Renal cortex interstitium (tissue), 15 donors: Measurements from ENCODE around the gene TNNC2. TPM values are rescaled to one million over a fixed set of nuclear protein-coding genes. Genes with fewer than 3 reads are reported as not detected.
A peak's percentile ranks its signal among the peaks of the same experiment; 100 is the strongest.
"Not testable (repeated sequence)": the region's sequence is repeated elsewhere in the genome, so short reads cannot be mapped to it uniquely, and the experiment has no call there.

Experiments
- DNase-seq, 11 donors: peaks; one replicate each; pipeline ENCODE4 v3.0.0-alpha.2; 2013; ENCODE audit warnings: low read depth in 9 of 11, low spot score in 4 of 11; ENCODE audit errors: extremely low read depth in 1 of 11
- long read RNA-seq, 16 experiments: transcript quantifications; one replicate each; lab custom pipeline, GENCODE V29; 2026
- polyA plus RNA-seq, 3 donors: library from polyadenylated mRNA; unstranded; fragments of 120-200 nt; gene quantifications; one replicate each; pipeline ENCODE4 v1.2.1, GENCODE V29; 2013; ENCODE audit not compliant: insufficient read length in 3 of 3

TNNC2 gene
- polyA plus RNA-seq, result 1 to 10 TPM in 1 of 3 donors, under 1 TPM in 2; 0.50 to 2.5 (median 0.50) TPM
- long read RNA-seq, donor 1, result 0 reads
- long read RNA-seq, donor 2, result 0 reads
- long read RNA-seq, donor 3, result 0 reads
- long read RNA-seq, donor 4, transcript TNNC2-201 (6 exons, 710 nt), result major isoform, 13 of 19 reads
- long read RNA-seq, donor 4, partial matches to known transcripts, result 6 of 19 reads
- long read RNA-seq, donor 4, other reads (novel, unspliced or antisense), result 0 of 19 reads
- long read RNA-seq, donor 5, transcript TNNC2-201 (6 exons, 710 nt), result major isoform, 11 of 18 reads
- long read RNA-seq, donor 5, partial matches to known transcripts, result 7 of 18 reads
- long read RNA-seq, donor 5, other reads (novel, unspliced or antisense), result 0 of 18 reads
- long read RNA-seq, donor 6, result 0 reads
- long read RNA-seq, donor 7, partial matches to known transcripts, result 0 of 2 reads
- long read RNA-seq, donor 7, other reads (novel, unspliced or antisense), result 0 of 2 reads
- long read RNA-seq, donor 8, partial matches to known transcripts, result 0 of 1 reads
- long read RNA-seq, donor 8, other reads (novel, unspliced or antisense), result 0 of 1 reads
- long read RNA-seq, donor 9, result 0 reads
- long read RNA-seq, donor 10, transcript TNNC2-201 (6 exons, 710 nt), result major isoform, 22 of 31 reads
- long read RNA-seq, donor 10, partial matches to known transcripts, result 9 of 31 reads
- long read RNA-seq, donor 10, other reads (novel, unspliced or antisense), result 0 of 31 reads
- long read RNA-seq, donor 11, partial matches to known transcripts, result 0 of 2 reads
- long read RNA-seq, donor 11, other reads (novel, unspliced or antisense), result 0 of 2 reads
- long read RNA-seq, donor 12, result 0 reads
- long read RNA-seq, donor 13, transcript TNNC2-201 (6 exons, 710 nt), result major isoform, 8 of 14 reads
- long read RNA-seq, donor 13, partial matches to known transcripts, result 6 of 14 reads
- long read RNA-seq, donor 13, other reads (novel, unspliced or antisense), result 0 of 14 reads
- long read RNA-seq, donor 14, transcript TNNC2-201 (6 exons, 710 nt), result major isoform, 6 of 6 reads
- long read RNA-seq, donor 14, partial matches to known transcripts, result 0 of 6 reads
- long read RNA-seq, donor 14, other reads (novel, unspliced or antisense), result 0 of 6 reads
- long read RNA-seq, donor 15, result 0 reads
- long read RNA-seq, donor 16, transcript TNNC2-201 (6 exons, 710 nt), result major isoform, 12 of 12 reads
- long read RNA-seq, donor 16, partial matches to known transcripts, result 0 of 12 reads
- long read RNA-seq, donor 16, other reads (novel, unspliced or antisense), result 0 of 12 reads

DNA sequence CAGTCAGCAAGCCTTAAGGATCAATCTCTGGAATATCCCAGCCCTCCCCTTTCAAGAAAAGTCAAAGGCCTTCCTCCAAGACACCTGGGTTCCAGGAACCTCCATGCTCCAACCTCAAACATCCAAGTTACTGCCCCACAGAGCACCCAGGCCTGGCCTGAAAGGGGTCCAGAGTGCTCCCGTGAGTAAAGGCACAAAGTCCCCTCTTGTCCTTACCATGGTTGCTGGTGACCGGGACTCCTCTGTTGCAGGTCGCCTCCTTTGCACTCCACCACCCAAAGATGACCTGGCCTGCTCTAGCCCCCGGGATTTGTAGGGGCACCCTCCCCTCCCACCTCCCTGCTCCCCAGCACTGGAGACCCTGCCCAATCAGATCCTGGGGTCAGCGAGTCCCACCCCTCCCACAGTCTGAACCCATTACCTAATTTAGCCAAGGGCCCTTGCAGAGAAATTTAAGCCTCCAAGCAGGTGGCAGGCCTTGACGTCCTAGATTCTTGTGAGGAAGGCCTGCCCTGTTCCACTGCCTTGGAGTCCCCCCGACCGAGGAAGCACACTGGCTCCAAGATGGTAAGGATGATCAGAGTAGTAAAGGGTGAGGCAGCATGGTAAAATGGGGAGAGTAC lies at the start of gene TNNC2:
Gene TNNC2, minus strand, starts transcription at position 283 of the 623 bp plus-strand sequence. Its CDS starts 64 bp downstream, at position 219.
- DNase-seq, result no peak

DNA sequence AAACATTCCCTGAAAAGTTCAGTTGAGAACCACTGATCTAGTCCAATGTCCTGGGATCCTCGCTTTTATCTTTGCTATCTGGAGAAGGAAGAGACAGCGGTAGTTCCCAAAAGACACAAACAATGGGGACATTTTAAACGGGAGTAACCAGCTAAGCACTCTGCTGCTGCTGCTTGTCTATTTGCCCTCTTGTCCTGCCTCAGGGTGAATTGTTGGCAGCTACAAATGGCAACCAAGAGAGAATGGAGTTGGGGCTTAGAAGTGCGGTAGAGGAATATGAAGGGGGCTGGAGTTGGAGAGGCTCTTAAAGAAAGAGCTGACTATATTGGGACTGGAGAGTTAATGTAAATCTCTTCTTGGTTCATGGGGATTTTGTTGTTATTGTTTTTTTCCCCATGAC lies 47.5 kb upstream of the TNNC2 start:
- DNase-seq, result no peak

DNA sequence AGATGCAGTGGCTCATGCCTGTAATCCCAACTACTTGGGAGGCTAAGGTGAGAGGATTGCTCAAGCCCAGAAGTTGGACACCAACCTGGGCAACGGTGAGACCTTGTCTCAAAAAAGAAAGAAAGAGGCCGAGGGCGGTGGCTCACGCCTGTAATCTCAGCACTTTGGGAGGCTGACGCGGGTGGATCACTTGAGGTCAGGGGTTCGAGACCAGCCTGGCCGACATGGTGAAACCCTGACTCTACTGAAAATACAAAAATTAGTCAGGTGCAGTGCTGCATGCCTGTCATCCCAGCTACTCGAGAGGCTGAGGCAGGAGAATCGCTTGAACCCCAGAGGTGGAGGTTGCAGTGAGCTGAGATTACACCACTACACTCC lies 47.0 kb upstream of the TNNC2 start:
- DNase-seq, result not testable (repeated sequence)

DNA sequence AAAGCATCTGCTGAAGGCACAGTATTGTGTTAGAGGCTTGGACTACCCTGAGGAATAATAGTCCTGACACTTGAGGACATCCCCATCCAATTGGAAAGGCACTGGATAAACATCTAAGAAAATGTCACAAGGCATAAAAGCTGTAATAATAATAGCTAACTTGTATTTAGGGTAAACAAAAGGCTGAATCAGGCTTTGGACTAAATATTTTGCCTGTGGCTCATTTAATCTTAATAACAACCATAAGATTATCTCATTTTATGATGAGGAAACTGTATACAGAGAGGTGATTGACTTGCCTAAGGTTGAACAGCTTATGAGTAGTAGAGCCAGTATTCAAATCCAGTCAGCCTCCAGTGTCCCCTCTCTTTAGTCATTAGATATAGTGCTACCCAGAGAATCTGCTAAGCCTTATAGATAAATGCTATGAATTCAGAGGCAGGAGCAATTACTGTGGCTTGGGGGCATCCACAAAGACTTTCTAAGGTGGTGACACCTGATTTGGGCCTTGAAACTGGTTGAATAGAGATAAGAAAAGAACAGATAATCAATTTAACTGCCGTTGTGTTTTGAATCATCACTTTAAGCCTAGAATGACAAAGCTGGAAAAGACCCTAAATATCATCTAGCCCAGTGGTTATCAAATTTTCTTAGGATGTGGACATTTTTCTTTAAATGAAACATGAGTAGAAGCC lies 46.4 kb upstream of the TNNC2 start:
- no peak for DNase-seq

DNA sequence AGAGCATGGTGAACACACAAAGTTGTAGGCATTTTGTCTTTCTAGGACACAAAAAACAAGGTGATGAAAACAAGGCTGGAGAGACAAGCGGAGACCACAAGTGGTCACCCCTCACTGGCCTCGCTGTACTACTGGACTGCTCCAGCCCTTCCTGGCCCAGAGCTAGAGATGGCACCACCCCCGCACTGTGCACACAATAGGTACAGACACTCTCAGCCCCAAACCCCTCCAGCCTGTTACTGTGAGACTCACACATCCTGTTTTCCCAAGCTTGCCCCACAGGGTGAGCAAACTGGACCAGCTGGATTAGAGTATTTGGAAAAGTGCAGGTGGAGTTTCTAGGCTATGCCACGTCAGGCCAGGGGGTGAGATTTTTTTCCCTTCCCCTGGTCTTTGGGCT lies 45.5 kb upstream of the TNNC2 start:
- no peak for DNase-seq

DNA sequence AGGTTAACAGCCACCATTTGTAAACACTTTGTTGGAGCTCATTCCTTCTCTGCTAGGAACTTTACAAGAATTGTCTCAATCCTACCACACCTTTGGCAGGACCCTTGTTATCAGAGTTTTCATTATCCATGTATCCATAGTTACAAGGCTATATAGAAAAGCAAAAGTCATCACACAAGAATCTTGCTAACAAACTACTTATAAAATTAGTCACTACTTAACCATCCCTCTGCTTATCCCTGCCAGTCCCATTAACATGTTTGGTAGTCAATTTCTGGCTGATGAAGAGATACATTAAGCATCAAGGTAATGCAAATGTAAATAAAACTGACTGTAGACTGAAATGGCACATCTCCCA lies 40.7 kb upstream of the TNNC2 start:
- DNase-seq, result no peak

DNA sequence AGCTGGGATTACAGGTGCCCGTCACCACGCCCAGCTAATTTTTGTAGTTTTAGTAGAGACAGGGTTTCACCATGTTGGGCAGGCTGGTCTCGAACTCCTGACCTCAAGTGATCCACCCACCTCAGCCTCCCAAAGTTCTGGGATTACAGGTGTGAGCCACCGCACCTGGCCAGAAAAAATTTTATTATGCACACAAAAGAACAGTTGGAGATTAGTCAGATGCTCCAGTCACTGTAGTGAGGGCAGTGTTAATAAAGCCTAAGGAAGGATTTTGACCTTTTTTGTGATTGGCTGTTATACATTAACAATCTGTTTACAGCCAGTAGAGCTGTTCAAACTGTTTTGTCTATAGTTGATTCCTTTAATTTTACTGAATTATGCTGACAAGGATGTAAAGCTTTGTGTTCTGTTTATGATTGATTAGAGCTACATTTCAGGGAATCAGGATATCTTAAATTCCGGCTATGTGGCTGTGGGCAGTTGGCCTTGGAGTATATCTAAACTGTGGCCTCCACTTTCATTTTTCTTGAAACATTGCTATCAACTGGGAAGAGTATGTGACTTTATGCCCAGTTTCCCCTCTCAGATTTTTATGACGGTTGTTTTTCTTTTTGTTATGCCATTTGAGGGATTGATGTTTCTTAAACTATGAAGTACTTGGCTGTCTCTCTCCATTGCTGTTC lies 40.2 kb upstream of the TNNC2 start:
- DNase-seq, result no peak

DNA sequence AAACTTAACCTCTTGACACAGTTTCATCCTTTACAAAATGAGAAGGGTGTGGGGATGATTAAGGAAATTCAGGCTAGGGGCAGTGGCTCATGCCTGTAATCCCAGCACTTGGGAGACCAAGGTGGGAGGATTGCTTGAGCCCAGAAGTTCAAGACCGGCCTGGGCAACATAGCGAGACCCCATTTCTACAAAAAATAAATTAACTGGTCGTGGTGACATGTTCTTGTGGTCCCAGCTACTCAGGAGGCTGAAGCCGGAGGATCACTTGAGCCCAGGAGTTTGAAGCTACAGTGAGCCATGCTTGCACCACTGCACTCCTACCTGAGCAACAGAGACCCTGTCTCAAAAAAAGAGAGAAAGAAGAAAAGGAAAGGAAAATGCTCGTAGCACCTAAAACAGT lies 39.3 kb upstream of the TNNC2 start:
- DNase-seq, result no peak

DNA sequence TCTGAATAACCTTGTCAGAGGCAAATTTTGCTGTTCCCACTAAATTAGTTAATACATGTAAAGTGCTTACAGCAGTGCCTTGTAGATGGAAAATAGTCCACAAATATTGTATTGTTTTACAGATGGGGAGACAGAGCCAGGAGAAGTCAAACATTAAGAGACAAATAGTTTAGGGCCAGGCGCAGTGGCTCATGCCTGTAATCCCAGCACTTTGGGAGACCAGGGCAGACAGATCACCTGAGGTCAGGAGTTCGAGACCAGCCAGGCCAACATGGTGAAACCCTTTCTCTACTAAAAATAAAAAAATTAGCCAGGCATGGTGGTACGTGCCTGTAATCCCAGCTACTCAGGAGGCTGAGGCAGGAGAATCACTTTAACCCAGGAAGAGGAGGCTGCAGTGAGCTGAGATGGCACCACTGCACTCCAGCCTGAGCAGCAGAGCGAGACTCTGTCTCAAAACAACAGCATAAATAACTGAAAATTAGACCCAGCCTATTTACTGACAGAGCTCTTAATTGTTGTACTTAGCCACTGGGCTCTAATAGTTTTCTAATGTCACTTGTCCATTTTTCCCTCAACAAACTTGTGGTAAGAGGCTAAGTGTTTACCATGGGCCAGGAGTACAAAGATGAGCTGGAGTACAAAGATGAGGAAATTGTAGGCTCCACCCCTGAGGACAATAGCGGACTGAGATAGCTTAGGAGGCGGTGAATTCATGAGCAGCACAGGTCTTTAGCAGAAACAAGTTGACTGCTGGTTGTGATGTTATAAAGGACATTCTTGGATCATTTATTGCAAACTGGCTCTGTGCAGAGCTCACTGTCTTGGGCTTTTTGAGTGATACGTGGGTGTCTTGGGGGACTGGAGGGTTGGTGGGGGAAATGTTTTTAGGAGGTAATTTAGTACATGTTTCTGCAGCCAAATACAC lies 36.7 kb upstream of the TNNC2 start:
- DNase-seq, result no peak

DNA sequence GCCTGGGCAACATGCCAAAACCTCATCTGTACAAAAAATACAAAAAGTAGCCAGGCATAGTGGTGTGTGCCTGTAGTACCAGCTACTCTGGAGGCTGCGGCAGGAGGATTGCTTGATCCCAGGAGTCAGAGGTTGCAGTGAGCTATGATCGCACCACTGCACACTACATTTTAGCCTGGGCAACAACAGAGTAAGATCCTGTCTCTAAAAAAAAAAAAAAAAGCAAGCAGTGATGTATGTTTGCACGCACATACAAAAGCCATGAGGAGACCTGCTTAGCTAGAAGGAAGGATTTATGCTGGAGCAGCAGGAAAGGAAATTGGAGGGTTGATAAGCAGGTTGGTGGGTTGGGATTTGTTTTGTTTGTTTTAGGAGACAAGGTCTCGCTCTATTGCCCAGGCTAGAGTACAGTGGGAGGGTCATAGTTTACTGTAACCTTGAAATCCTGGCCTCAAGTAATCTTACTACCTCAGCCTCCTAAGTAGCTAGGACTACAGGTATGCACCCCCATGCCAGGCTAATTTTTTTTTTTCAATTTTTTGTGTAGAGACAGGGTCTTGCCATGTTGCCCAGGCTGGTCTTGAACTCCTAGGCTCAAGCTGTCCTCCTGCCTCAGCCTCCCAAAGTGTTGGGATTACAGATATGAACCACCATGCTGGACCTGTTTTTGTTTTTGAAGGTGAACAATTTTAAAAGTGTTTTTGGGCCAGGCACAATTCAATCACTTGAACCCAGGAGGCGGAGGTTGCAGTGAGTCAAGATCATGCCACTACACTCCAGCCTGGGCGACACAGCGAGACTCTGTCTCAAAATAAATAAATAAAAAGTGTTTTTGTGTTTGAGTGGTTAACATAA lies 34.3 kb upstream of the TNNC2 start:
- DNase-seq, result no peak

DNA sequence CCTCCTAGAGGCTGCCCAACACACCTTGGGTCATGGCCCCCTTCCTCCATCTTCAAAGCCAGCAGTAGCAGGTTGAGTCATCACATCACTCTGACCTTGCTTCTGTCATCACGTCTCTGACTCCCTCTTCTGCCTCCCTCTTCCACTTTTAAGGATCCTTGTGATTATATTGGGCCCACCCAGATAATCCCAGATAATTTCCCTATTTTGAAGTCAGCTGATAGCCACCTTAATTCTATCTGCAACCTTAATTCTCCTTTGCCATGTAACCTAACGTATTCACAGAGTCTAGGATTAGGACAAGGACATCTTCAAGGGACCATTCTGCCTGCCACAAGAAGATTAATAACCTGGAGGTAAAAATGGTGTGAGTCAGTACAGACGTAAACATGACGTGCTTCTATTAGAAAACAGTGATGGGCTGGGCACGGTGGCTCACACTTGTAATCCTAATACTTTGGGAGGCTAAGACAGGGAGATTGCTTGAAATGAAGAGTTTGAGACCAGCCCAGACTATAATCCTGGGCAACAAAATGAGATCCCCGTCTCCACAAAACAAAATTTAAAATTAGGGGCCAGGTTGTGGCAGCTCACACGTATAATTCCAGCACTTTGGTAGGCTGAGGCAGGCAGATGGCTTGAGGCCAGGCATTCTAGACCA lies 33.6 kb upstream of the TNNC2 start:
- no peak for DNase-seq

DNA sequence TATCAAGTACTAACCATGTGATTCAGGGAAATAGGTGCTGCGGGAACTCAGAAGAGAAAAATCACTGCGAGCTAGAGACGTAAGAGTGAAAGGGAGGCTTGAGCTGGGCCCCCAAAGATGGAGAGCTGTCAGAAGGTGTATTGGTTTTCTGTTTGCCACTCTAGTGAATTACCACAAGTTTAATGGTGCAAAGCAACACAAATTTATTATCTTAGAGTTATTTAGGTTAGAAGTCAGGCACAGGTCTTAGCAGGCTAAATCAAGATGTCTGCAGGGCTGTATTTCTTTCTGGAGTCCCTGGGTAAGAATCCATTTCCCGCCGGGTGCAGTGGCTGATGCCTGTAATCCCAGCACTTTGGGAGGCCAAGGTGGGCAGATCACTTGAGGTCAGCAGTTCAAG lies 32.8 kb upstream of the TNNC2 start:
- peak in 3 of 11 donors; percentile 24 to 38 (median 29) for DNase-seq

DNA sequence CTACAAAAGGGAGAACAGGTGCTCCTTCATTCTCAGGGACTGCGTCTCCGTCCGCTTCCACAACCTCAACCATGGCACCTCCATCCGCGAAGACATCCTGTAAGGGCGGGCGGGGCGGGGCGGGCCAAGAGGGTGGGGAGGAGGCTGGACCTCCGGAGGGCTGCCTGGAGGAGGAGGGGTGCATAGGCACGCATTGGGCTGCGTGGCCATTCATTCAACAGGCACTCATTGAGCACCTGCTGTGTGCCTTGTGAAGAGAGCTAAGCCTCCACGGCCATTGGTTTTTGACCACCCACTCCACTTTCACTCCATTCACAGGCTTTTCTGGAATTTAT lies 30.7 kb upstream of the TNNC2 start:
- DNase-seq, result no peak

DNA sequence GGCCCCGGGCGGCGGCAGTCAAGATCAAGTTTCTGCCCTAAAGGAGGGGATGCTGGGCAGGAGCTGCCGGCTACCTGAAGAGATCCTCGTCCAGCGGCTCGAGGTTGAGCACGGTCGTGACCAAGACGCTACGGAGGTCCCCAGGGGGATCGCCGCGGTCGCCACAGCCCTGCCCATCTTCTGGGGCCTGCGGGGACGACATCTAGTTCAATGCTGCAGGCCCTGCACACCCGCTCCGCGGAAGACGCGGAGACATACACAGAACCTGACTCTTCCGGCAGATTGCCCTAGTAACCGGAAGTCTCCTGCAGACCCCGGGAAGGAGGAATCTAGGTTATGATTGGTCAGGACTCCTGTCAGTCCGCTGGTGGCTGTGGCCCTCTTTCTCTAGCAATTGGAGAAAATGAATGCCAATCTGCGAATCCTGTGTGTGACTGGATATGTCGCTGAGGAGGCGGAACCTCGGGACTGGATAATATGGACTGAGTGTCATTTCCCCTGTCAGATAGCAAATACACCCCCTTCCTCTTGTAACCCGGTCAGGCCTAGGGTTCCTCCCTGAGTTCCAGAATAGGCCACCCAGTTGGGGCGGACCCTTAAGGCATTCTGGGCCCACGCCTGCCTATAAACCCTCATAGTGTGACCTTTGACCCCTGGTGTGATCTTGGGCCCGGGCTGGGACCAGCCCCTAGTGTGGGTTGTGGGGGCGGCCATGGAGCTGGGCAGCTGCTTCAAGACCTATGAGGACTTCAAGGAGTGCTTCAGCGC lies 30.2 kb upstream of the TNNC2 start, which contains the start of the genes ACOT8 and ZSWIM3:
Gene ACOT8, minus strand, starts transcription at position 279 of the 768 bp plus-strand sequence. Its CDS starts 77 bp downstream, at position 202.
Gene ZSWIM3, plus strand, starts transcription at position 501 of the 768 bp plus-strand sequence. Its CDS starts 212 bp downstream, at position 713.
- DNase-seq, result peak; percentile 100

DNA sequence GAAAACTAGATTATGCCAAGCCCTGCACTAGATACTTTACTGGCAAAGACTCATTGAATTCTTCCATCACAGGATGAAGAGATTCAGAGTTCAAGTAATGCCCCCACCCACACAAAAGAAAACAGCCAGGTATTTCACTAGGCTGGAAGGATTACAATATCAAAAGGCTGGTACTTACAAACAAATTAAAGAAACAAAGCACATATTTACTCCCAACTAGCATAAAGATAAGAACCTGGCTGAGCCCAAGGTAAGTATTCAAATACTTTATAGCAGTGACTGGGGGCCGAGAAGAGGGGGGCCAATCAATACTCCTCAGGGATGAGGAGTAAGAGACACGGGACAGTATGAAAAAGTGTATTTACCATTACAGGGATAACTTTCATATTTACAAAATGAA lies 26.4 kb upstream of the TNNC2 start:
- no peak for DNase-seq
